ENCODE measurements around the gene PIGT.

DNA sequence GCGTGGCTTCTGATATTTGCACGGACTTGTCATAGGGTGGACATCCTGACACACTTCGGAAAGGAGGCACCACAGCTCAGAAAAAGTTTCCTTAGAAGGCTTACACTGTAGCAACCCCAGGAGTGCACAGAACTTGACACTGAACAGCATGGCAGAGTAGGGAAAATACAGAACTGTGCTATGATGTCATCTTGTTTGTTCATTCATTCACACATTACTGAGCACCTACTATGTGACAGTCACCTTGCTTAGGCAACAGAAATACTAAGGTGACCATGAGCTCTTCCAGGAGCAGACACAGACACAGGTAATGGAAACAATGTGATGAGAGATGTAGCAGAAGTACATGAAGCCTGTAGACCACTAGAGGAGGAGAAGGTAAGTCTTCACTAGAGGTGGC lies 2.5 kb upstream of the PIGT start:
- TF ChIP-seq, protein P1, sequence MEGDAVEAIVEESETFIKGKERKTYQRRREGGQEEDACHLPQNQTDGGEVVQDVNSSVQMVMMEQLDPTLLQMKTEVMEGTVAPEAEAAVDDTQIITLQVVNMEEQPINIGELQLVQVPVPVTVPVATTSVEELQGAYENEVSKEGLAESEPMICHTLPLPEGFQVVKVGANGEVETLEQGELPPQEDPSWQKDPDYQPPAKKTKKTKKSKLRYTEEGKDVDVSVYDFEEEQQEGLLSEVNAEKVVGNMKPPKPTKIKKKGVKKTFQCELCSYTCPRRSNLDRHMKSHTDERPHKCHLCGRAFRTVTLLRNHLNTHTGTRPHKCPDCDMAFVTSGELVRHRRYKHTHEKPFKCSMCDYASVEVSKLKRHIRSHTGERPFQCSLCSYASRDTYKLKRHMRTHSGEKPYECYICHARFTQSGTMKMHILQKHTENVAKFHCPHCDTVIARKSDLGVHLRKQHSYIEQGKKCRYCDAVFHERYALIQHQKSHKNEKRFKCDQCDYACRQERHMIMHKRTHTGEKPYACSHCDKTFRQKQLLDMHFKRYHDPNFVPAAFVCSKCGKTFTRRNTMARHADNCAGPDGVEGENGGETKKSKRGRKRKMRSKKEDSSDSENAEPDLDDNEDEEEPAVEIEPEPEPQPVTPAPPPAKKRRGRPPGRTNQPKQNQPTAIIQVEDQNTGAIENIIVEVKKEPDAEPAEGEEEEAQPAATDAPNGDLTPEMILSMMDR (conservative IDR thresholded peaks at IDR 0.05; ENCODE audit: low read depth in 2 of 2): no peak
- TF ChIP-seq, protein P2, sequence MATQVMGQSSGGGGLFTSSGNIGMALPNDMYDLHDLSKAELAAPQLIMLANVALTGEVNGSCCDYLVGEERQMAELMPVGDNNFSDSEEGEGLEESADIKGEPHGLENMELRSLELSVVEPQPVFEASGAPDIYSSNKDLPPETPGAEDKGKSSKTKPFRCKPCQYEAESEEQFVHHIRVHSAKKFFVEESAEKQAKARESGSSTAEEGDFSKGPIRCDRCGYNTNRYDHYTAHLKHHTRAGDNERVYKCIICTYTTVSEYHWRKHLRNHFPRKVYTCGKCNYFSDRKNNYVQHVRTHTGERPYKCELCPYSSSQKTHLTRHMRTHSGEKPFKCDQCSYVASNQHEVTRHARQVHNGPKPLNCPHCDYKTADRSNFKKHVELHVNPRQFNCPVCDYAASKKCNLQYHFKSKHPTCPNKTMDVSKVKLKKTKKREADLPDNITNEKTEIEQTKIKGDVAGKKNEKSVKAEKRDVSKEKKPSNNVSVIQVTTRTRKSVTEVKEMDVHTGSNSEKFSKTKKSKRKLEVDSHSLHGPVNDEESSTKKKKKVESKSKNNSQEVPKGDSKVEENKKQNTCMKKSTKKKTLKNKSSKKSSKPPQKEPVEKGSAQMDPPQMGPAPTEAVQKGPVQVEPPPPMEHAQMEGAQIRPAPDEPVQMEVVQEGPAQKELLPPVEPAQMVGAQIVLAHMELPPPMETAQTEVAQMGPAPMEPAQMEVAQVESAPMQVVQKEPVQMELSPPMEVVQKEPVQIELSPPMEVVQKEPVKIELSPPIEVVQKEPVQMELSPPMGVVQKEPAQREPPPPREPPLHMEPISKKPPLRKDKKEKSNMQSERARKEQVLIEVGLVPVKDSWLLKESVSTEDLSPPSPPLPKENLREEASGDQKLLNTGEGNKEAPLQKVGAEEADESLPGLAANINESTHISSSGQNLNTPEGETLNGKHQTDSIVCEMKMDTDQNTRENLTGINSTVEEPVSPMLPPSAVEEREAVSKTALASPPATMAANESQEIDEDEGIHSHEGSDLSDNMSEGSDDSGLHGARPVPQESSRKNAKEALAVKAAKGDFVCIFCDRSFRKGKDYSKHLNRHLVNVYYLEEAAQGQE (IDR thresholded peaks at IDR 0.05; ENCODE audit: unreplicated experiment): no peak
- no peak for TF ChIP-seq EZH2 (IDR thresholded peaks at IDR 0.05; ENCODE audit: low read depth, unreplicated experiment)
- no peak for TF ChIP-seq POLR2AphosphoS5 (IDR thresholded peaks at IDR 0.05; ENCODE audit: low read depth)
- TF ChIP-seq JUNB (IDR thresholded peaks at IDR 0.05; ENCODE audit: unreplicated experiment): no peak

All from GM23338 (cell line).